ENCODE measurements around the gene DNAJA1. TPM values are rescaled to one million over a fixed set of nuclear protein-coding genes. Genes with fewer than 3 reads are reported as not detected.
A peak's percentile ranks its signal among the peaks of the same experiment; 100 is the strongest.

DNAJA1 gene
- polyA plus RNA-seq (2013, experiment 1 of 2) = 141 TPM
- 142 TPM for polyA plus RNA-seq (2013, experiment 2 of 2)

- Histone ChIP-seq H3K27ac (ENCODE audit: low read length, poor library complexity, severe bottlenecking) (peak within 1 kb of the TSS; percentile 94), H2BK12ac (ENCODE audit: low read length in 2 of 2) (peak within 1 kb of the TSS in 1 of 2 experiments; percentile 17), H3K4me3 (ENCODE audit: insufficient read depth in 1 of 2, low read depth in 1 of 2, low read length in 2 of 2) (peak within 1 kb of the TSS; percentile 99), H3K9ac (ENCODE audit: low read length) (peak within 1 kb of the TSS; percentile 100), H3K79me1 (replicated peaks; ENCODE audit: low read length, poor library complexity, severe bottlenecking) (peaks cover 9% of the 10 kb centered on the region), H2BK120ac (ENCODE audit: low read depth, low read length) (peak within 1 kb of the TSS; percentile 82), H2AK5ac (ENCODE audit: low read length, severe bottlenecking) (peak within 1 kb of the TSS; percentile 6), H3K4ac (ENCODE audit: low read depth in 1 of 2, low read length in 2 of 2) (peak within 1 kb of the TSS; percentile 79 to 100), H3K36me3 (ENCODE audit: control insufficient read depth in 1 of 2, insufficient read depth in 2 of 2, low read depth in 1 of 2, low read length in 2 of 2) (peaks cover 8 to 45% of the 10 kb centered on the region in 2 experiments), H4K91ac (ENCODE audit: low read length) (peak within 1 kb of the TSS; percentile 65), H3K14ac (ENCODE audit: low read length in 2 of 2) (peak within 1 kb of the TSS in 1 of 2 experiments; percentile 100), H2BK5ac (ENCODE audit: low read depth, low read length, poor library complexity, severe bottlenecking) (peak within 1 kb of the TSS; percentile 98), H2BK15ac (ENCODE audit: low read depth, poor library complexity, severe bottlenecking) (no peak within 1 kb of the TSS), H2AFZ (ENCODE audit: low read depth, low read length) (no peak within 1 kb of the TSS), H3K18ac (ENCODE audit: low read depth in 1 of 2, low read length in 2 of 2) (peak within 1 kb of the TSS; percentile 74 to 100), H3K27me3 (ENCODE audit: control insufficient read depth in 1 of 2, insufficient read depth in 1 of 2, low read length in 2 of 2) (no peaks in the 10 kb centered on the region), H3K4me1 (ENCODE audit: control insufficient read depth, insufficient read depth, low read depth, low read length) (peaks cover 13% of the 10 kb centered on the region), H4K8ac (ENCODE audit: low read length) (peak within 1 kb of the TSS; percentile 79), H3K4me2 (ENCODE audit: low read length, poor library complexity, severe bottlenecking) (peak within 1 kb of the TSS; percentile 83), H3K23ac (ENCODE audit: low read length in 2 of 2) (peak within 1 kb of the TSS in 1 of 2 experiments; percentile 91), H3K9me3 (ENCODE audit: control insufficient read depth, low read length) (no peaks in the 10 kb centered on the region)
- DNase-seq = peak; percentile 95
- WGBS = 0% methylated on average over 50 of the region's 61 CpGs
Measured at GRCh38 chr9:33024966-33025571, at the start of gene DNAJA1. TSS of gene DNAJA1 (plus strand) at chr9:33025273. CDS start at chr9:33026485, 1,212 bp downstream.

DNA sequence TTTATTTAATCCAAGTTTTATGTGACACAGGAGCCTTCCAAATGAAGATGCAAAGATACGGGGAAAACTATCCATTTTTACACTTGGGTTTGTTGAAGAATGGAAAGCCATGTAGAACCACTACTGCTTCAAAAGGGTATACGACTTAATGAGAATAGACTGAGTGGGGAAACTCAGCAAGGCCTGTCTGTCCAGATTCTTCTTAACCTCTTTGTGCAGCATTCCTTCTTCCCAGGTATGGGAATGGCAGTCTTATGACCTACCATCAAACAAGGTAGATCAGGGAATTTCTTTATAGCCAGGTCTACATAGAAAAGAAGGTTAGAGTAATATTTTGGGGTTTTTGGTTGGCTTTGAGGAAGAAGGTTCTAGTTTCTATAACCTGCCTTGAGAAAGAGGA is 47.0 kb upstream of the DNAJA1 start:
- Histone ChIP-seq H3K27me3 (ENCODE audit: control insufficient read depth in 1 of 2, insufficient read depth in 1 of 2, low read length in 2 of 2) (no peaks in the 10 kb centered on the region), H3K14ac (ENCODE audit: low read length in 2 of 2) (no peak overlapping the region), H3K23ac (ENCODE audit: low read length in 2 of 2) (no peak overlapping the region), H3K9ac (ENCODE audit: low read length) (no peak overlapping the region), H3K4me3 (ENCODE audit: insufficient read depth in 1 of 2, low read depth in 1 of 2, low read length in 2 of 2) (no peak overlapping the region), H2BK15ac (ENCODE audit: low read depth, poor library complexity, severe bottlenecking) (no peak overlapping the region), H3K4ac (ENCODE audit: low read depth in 1 of 2, low read length in 2 of 2) (no peak overlapping the region), H2BK5ac (ENCODE audit: low read depth, low read length, poor library complexity, severe bottlenecking) (no peak overlapping the region), H3K4me1 (ENCODE audit: control insufficient read depth, insufficient read depth, low read depth, low read length) (no peaks in the 10 kb centered on the region), H4K91ac (ENCODE audit: low read length) (no peak overlapping the region), H2BK12ac (ENCODE audit: low read length in 2 of 2) (no peak overlapping the region), H2BK120ac (ENCODE audit: low read depth, low read length) (no peak overlapping the region), H3K79me1 (replicated peaks; ENCODE audit: low read length, poor library complexity, severe bottlenecking) (peaks cover 15% of the 10 kb centered on the region), H3K18ac (ENCODE audit: low read depth in 1 of 2, low read length in 2 of 2) (no peak overlapping the region), H3K36me3 (ENCODE audit: control insufficient read depth in 1 of 2, insufficient read depth in 2 of 2, low read depth in 1 of 2, low read length in 2 of 2) (peaks cover 17 to 79% of the 10 kb centered on the region in 2 experiments), H3K27ac (ENCODE audit: low read length, poor library complexity, severe bottlenecking) (no peak overlapping the region), H3K9me3 (ENCODE audit: control insufficient read depth, low read length) (no peaks in the 10 kb centered on the region), H3K4me2 (ENCODE audit: low read length, poor library complexity, severe bottlenecking) (no peak overlapping the region), H4K8ac (ENCODE audit: low read length) (no peak overlapping the region), H2AFZ (ENCODE audit: low read depth, low read length) (no peak overlapping the region), H2AK5ac (ENCODE audit: low read length, severe bottlenecking) (no peak overlapping the region)
- WGBS = 100% methylated on average over 2 of the region's 2 CpGs
- DNase-seq = no peak

GRCh38 chr9:32986971-32987370 is 38.1 kb upstream of the DNAJA1 start:
- WGBS = 84% methylated on average over 4 of the region's 4 CpGs
- peaks cover 25 to 82% of the 10 kb centered on the region in 2 experiments for H3K36me3 ChIP-seq (ENCODE audit: control insufficient read depth in 1 of 2, insufficient read depth in 2 of 2, low read depth in 1 of 2, low read length in 2 of 2)
- H3K18ac ChIP-seq (ENCODE audit: low read depth in 1 of 2, low read length in 2 of 2) = no peak overlapping the region
- H3K4me1 ChIP-seq (ENCODE audit: control insufficient read depth, insufficient read depth, low read depth, low read length) = no peaks in the 10 kb centered on the region
- H4K8ac ChIP-seq (ENCODE audit: low read length) = no peak overlapping the region
- H3K9ac ChIP-seq (ENCODE audit: low read length) = no peak overlapping the region
- no peaks in the 10 kb centered on the region for H3K27me3 ChIP-seq (ENCODE audit: control insufficient read depth in 1 of 2, insufficient read depth in 1 of 2, low read length in 2 of 2)
- H2BK120ac ChIP-seq (ENCODE audit: low read depth, low read length) = no peak overlapping the region
- H3K27ac ChIP-seq (ENCODE audit: low read length, poor library complexity, severe bottlenecking) = no peak overlapping the region
- peak; percentile 12 for DNase-seq
- H3K9me3 ChIP-seq (ENCODE audit: control insufficient read depth, low read length) = no peaks in the 10 kb centered on the region
- no peak overlapping the region for H4K91ac ChIP-seq (ENCODE audit: low read length)
- no peak overlapping the region for H2BK15ac ChIP-seq (ENCODE audit: low read depth, poor library complexity, severe bottlenecking)
- no peak overlapping the region for H3K4me3 ChIP-seq (ENCODE audit: insufficient read depth in 1 of 2, low read depth in 1 of 2, low read length in 2 of 2)
- no peak overlapping the region for H3K23ac ChIP-seq (ENCODE audit: low read length in 2 of 2)
- H2AK5ac ChIP-seq (ENCODE audit: low read length, severe bottlenecking) = no peak overlapping the region
- no peak overlapping the region for H2BK12ac ChIP-seq (ENCODE audit: low read length in 2 of 2)
- peaks cover 21% of the 10 kb centered on the region for H3K79me1 ChIP-seq (replicated peaks; ENCODE audit: low read length, poor library complexity, severe bottlenecking)
- no peak overlapping the region for H2BK5ac ChIP-seq (ENCODE audit: low read depth, low read length, poor library complexity, severe bottlenecking)
- no peak overlapping the region for H2AFZ ChIP-seq (ENCODE audit: low read depth, low read length)
- no peak overlapping the region for H3K14ac ChIP-seq (ENCODE audit: low read length in 2 of 2)
- H3K4ac ChIP-seq (ENCODE audit: low read depth in 1 of 2, low read length in 2 of 2) = no peak overlapping the region
- H3K4me2 ChIP-seq (ENCODE audit: low read length, poor library complexity, severe bottlenecking) = no peak overlapping the region

GRCh38 chr9:32989660-32990059 is 35.4 kb upstream of the DNAJA1 start:
- Histone ChIP-seq H2BK12ac (ENCODE audit: low read length in 2 of 2) (no peak overlapping the region), H3K14ac (ENCODE audit: low read length in 2 of 2) (no peak overlapping the region), H3K79me1 (replicated peaks; ENCODE audit: low read length, poor library complexity, severe bottlenecking) (peaks cover 26% of the 10 kb centered on the region), H3K23ac (ENCODE audit: low read length in 2 of 2) (no peak overlapping the region), H4K8ac (ENCODE audit: low read length) (no peak overlapping the region), H3K9me3 (ENCODE audit: control insufficient read depth, low read length) (no peaks in the 10 kb centered on the region), H3K9ac (ENCODE audit: low read length) (no peak overlapping the region), H3K36me3 (ENCODE audit: control insufficient read depth in 1 of 2, insufficient read depth in 2 of 2, low read depth in 1 of 2, low read length in 2 of 2) (peaks cover 23 to 74% of the 10 kb centered on the region in 2 experiments), H2BK120ac (ENCODE audit: low read depth, low read length) (no peak overlapping the region), H3K4me2 (ENCODE audit: low read length, poor library complexity, severe bottlenecking) (no peak overlapping the region), H3K4ac (ENCODE audit: low read depth in 1 of 2, low read length in 2 of 2) (no peak overlapping the region), H2AK5ac (ENCODE audit: low read length, severe bottlenecking) (no peak overlapping the region), H2BK15ac (ENCODE audit: low read depth, poor library complexity, severe bottlenecking) (no peak overlapping the region), H3K27ac (ENCODE audit: low read length, poor library complexity, severe bottlenecking) (no peak overlapping the region), H2AFZ (ENCODE audit: low read depth, low read length) (no peak overlapping the region), H3K18ac (ENCODE audit: low read depth in 1 of 2, low read length in 2 of 2) (no peak overlapping the region), H4K91ac (ENCODE audit: low read length) (no peak overlapping the region), H2BK5ac (ENCODE audit: low read depth, low read length, poor library complexity, severe bottlenecking) (no peak overlapping the region), H3K4me3 (ENCODE audit: insufficient read depth in 1 of 2, low read depth in 1 of 2, low read length in 2 of 2) (no peak overlapping the region), H3K4me1 (ENCODE audit: control insufficient read depth, insufficient read depth, low read depth, low read length) (no peaks in the 10 kb centered on the region), H3K27me3 (ENCODE audit: control insufficient read depth in 1 of 2, insufficient read depth in 1 of 2, low read length in 2 of 2) (no peaks in the 10 kb centered on the region)
- DNase-seq = no peak
- WGBS = 96% methylated on average over 8 of the region's 8 CpGs
